Measurements from ENCODE around the gene LRPAP1.
A peak's percentile ranks its signal among the peaks of the same experiment; 100 is the strongest.

Gene LRPAP1

DNA sequence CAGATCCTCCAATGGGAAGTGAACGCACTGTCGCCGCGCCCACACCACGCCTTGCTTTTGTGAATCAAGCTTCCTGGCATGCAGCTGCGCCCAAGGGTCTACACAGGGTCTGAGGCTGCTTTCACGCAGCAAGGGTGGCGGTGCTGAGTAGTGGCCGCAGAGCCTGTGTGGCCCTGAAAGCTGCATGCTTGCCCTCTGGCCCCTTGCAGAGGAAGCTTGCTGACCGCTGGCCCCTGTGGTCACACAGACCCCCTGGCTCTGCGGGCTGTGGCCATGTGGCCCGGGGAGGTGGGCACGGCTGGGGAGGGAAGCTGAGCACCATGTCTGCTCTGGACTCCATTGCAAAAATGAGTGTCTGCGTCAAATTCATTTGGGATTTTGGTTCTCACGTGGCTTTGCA is 60.3 kb downstream of the LRPAP1 start:
- no peaks in the 10 kb centered on the region for H3K36me3 Mint-ChIP-seq
- ATAC-seq (replicated peaks) (no peak), DNase-seq (no peak)
- H3K4me1 Mint-ChIP-seq: no peaks in the 10 kb centered on the region
- H3K9me3 Mint-ChIP-seq: no peaks in the 10 kb centered on the region
- peaks cover 8 to 22% of the 10 kb centered on the region in 2 donors for H3K27me3 Mint-ChIP-seq
- H3K27ac Mint-ChIP-seq: no peak overlapping the region
- H3K4me3 Mint-ChIP-seq: no peak overlapping the region

DNA sequence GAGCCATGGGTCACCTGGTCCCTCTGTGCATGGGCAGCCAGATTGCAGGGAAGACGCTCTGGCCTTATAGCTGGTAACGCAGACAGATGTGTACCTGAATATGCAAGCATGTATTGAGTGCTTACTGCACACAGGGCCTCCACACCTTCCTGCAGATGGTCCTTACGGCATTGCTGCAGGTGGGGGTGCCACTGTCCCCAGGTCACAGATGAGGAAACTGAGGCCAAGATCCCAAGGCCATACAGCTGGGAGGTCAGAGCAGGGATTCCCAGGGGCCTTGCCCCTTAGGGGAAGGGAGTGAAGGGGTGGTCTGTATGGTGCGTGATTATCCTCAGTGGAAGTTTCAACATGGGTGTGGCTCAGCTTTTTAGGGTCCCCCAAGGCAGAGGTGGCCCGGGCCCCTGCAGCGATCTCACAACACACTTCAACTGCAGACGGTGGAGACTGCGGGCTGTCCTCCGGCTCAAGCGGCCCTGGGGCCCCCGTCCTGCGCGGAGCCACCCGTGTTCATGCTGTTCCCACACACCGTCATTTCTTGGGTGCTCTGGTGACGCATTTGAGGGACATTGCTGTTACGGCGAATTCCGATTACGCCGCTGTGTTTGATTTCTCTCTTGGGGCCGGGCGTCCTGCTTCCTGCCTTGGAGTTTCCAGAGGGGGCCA is 61.0 kb downstream of the LRPAP1 start:
- Mint-ChIP-seq H3K27me3 (peaks cover 1 to 16% of the 10 kb centered on the region in 2 donors), H3K36me3 (no peaks in the 10 kb centered on the region), H3K4me3 (no peak overlapping the region), H3K27ac (no peak overlapping the region), H3K9me3 (no peaks in the 10 kb centered on the region), H3K4me1 (no peaks in the 10 kb centered on the region)
- ATAC-seq (replicated peaks) (no peak), DNase-seq (no peak)

DNA sequence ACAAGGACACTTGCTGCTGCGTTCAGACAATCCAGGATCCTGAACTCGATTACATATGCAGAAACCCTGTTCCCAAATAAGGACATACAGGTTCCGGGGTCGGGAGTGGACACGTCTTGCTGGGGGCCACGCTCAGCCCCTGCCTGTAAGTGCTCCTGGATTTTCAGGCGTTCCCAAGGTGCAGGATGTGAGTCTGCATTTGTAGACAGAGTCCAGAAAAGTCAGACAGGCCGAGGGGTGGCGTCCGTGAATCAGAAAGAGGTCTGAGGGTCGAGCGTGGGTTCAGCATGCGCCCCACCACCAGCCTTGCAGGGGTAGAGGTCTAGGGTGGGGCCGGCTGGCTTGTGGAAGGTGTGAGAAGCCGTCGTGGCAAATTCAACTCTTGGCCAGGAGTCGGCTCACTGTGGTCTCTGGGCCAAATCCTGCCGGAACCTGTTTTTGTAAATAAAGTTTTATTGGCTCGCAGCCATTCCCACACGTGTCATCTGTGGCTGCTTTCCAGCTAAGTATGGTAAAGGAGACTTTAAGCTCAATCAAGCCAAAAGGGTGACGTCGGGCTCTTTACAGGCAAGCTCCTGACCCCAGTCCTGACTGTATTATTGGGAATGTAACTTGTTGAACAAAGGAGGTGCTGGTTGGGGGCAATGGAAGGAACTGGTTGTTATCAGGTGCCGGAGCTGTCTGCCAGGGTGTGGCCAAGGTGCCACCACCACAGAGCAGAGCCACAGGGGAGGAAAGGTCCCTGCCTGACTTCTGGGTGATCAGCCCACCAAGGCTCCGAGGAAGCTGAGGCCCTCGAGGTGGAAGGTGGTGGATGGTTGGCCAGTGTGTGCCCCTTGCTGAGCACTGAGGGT is 61.8 kb downstream of the LRPAP1 start:
- ATAC-seq (replicated peaks): no peak
- H3K27ac Mint-ChIP-seq: no peak overlapping the region
- H3K27me3 Mint-ChIP-seq: peaks cover 3 to 19% of the 10 kb centered on the region in 2 donors
- no peaks in the 10 kb centered on the region for H3K36me3 Mint-ChIP-seq
- DNase-seq: no peak
- H3K4me1 Mint-ChIP-seq: no peaks in the 10 kb centered on the region
- H3K4me3 Mint-ChIP-seq: no peak overlapping the region
- H3K9me3 Mint-ChIP-seq: no peaks in the 10 kb centered on the region

DNA sequence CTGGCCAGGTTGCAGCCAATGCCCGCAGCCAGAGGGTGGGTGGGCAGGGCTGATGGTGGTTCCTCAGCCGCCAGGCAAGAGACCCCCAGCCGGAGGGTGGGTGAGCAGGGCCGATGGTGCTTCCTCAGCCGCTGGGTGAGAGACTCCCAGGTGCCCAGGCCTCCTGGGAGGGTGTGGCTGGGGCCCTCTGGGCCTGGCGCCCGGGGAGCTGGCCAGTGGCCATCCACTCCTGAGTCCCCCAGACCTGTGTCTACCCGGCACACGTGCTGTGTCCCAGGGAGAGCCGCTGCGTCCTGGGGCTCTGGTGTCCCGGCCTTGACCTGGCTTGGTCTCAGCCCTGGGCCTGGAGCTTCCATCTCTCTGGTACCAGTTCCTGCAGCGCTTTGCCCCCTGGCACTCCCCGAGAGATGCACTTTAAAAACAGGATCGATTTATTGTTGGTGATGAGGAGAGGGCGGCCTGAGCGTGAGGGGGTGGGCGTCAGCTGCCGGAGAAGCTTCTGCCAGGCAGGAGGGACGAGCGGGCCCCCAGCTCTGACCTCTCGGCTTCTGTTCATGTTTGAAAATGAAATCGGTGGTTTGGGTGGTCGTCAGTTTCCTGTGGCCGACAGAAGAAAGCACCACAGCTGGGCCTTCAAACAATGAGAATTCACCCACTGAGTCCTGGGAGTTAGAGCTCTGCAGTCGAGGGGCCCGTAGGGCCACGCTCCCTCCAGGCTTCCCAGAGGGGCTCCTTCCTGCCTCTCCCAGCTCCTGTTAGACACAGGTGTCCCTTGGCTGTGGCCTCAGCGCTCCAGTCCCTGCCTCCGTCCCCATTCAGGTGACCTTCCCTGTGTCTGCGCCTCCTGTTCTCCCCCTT is 62.6 kb downstream of the LRPAP1 start:
- no peak for ATAC-seq (replicated peaks)
- Mint-ChIP-seq H3K36me3 (no peaks in the 10 kb centered on the region), H3K27me3 (peaks cover 12 to 21% of the 10 kb centered on the region in 2 donors), H3K9me3 (no peaks in the 10 kb centered on the region), H3K4me1 (no peaks in the 10 kb centered on the region), H3K27ac (no peak overlapping the region), H3K4me3 (no peak overlapping the region)
- DNase-seq: no peak

DNA sequence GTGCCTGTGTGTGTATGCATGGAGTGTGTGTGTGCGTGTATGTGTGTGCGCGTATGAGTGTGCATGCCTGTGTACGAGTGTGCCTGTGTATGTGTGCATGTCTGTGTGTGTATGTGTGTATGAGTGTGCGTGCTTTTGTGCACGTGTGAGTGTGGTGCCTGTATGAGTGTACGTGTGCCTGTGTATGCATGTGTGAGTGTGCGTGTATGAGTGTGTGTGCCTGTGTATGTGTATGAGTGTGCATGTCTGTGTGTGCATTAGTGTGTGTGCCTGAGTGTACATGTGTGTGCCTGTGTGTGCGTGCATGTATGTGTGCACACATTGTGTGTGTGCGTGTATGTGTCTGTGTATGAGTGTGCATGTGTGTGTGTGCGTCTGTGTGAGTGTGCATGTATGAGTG is 63.4 kb downstream of the LRPAP1 start:
- H3K4me1 Mint-ChIP-seq: no peaks in the 10 kb centered on the region
- no peaks in the 10 kb centered on the region for H3K9me3 Mint-ChIP-seq
- H3K4me3 Mint-ChIP-seq: no peak overlapping the region
- ATAC-seq (replicated peaks) (no peak), DNase-seq (no peak)
- no peak overlapping the region for H3K27ac Mint-ChIP-seq
- H3K27me3 Mint-ChIP-seq: peaks cover 15 to 27% of the 10 kb centered on the region in 2 donors
- no peaks in the 10 kb centered on the region for H3K36me3 Mint-ChIP-seq

DNA sequence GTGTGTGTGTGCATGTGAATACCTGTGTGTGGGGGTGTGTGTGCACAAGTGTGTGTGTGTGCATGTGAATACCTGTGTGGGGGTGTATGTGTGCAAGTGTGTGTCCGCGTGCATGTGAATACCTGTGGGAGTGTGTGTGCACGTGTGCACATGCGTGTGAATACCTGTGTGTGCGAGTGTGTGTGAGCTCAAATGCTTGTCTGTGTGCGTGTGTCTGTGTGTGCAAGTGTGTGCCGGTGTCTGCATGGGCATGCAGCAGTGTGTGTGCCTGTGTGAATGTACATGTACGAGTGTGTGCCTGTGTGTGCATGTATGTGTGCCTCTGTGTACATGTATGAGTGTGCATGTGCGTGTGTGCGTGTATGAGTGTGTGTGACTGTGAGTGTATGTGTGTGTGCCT is 64.1 kb downstream of the LRPAP1 start:
- no peak overlapping the region for H3K27ac Mint-ChIP-seq
- H3K27me3 Mint-ChIP-seq: peaks cover 15 to 27% of the 10 kb centered on the region in 2 donors
- no peak for ATAC-seq (replicated peaks)
- DNase-seq: no peak
- H3K4me3 Mint-ChIP-seq: no peak overlapping the region
- H3K36me3 Mint-ChIP-seq: no peaks in the 10 kb centered on the region
- H3K9me3 Mint-ChIP-seq: no peaks in the 10 kb centered on the region
- H3K4me1 Mint-ChIP-seq: no peaks in the 10 kb centered on the region

DNA sequence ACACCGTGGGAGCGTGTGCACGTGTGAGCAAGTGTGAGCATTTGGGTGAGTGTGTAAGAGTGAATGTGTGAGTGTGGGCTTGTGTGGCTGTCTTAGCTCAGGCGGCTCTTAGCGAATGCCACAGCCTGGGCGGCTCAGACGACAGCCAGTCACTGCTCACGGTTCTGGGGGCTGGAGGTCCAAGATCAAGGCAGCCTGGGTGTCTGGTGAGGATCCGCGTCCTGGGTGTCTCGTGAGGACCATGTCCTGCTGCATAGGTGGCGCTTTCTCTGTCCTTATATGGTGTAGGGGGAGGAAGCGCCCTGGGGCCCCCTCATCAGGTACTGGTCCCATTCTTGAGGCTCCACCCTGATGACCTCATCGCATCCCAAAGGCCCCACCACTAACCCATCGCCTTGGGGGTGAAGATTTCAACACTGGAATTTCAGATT is 64.6 kb downstream of the LRPAP1 start:
- Mint-ChIP-seq H3K27ac (no peak overlapping the region), H3K4me1 (peaks cover 2 to 3% of the 10 kb centered on the region in 2 donors), H3K36me3 (no peaks in the 10 kb centered on the region), H3K9me3 (no peaks in the 10 kb centered on the region), H3K4me3 (no peak overlapping the region), H3K27me3 (peaks cover 18 to 29% of the 10 kb centered on the region in 2 donors)
- DNase-seq (no peak), ATAC-seq (replicated peaks) (no peak)

DNA sequence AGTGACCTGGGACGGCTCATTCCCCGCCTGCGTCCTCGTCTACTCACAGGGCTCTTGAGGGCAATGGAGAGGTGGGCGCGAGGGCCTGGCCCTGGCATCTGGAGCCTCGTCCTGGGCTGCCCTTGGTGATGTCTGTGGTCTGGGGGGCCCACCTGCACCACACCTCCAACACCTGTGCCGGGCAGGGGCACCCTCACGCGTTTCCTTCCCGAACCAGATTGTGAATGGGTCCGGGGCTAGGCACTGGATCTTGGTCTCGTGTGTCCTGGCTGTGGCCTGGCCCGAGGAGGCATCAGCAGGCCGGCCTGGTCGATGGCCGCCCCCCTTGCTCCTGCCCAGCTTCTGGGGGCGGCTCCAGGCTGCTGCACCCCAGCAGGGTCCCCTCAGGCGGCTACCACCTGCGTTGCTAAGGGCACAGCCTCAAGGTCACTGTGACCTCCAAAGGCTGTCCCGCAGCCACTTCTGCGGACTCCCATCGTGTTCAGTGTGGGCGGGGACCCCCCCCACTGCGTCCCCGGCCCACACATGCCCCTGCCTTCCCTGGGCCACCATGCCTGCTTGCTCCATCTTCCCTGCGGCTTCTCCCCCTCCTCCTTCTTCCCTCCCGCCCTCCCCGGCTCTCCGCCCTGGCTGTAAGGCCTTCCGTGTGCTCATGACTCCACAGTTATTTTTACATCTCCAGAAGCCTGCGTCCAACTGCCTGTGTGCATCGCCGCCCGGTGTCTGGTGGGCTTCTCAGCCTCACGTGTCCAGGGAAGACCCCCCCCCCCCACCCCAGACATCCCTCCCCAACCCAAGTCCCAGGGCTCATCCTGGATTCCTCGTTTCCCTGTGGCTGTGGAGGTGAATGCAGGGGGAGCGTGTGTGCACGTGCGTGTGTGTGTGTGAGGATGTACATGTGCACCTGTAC is 65.3 kb downstream of the LRPAP1 start:
- Mint-ChIP-seq H3K4me3 (no peak overlapping the region), H3K9me3 (no peaks in the 10 kb centered on the region), H3K4me1 (peaks cover 2 to 9% of the 10 kb centered on the region in 2 donors), H3K36me3 (no peaks in the 10 kb centered on the region), H3K27ac (no peak overlapping the region), H3K27me3 (peaks cover 24 to 36% of the 10 kb centered on the region in 2 donors)
- ATAC-seq (replicated peaks) (no peak), DNase-seq (no peak)

DNA sequence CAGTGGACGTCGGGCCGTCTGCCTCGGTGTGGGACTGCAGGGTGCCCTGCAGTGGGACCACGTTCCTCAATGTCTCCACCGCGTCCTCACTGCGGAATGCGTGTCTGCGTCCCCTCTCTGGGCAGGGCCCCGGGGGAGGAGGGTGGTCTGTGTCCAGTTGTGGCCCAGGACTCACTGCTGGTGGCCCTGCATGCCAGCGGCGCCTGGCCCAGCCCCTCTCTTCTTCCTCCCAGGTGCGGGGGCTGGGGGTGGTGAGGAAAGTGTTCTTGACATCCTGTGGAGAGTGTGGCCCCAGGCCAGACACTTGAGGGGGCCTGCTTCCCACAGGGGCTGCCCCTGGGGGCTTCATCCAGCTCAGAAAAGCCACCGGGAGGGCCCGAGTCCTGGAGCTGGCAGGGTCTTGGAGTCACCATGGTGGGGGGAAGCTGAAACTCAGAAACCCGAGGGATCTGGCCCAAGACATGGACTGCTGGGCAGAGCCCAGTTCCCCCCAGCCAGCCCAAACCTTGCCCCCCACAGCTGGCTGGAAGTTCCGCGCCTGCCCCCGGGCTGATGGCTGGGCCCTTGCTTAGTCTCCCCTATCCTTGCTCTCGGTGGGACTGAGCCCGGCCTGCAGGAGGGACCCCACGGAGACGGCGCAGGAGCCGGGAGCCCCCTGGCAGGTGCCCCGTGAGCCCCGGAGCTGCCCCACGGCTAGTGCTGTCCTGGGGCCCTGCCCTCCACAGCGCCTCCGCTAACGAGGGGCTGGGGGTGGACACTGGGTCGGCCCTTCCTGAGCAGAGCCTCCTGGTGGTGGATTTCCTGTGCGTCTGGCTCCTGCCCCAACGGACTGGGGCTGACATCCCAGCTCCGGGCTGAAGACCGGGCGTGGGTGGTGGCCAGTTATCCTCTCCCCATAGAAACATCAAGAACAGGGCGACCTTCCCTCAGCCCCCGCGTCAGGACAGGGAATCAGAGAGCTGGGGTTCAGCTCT is 66.2 kb downstream of the LRPAP1 start:
- H3K27me3 Mint-ChIP-seq: peaks cover 26 to 45% of the 10 kb centered on the region in 2 donors

DNA sequence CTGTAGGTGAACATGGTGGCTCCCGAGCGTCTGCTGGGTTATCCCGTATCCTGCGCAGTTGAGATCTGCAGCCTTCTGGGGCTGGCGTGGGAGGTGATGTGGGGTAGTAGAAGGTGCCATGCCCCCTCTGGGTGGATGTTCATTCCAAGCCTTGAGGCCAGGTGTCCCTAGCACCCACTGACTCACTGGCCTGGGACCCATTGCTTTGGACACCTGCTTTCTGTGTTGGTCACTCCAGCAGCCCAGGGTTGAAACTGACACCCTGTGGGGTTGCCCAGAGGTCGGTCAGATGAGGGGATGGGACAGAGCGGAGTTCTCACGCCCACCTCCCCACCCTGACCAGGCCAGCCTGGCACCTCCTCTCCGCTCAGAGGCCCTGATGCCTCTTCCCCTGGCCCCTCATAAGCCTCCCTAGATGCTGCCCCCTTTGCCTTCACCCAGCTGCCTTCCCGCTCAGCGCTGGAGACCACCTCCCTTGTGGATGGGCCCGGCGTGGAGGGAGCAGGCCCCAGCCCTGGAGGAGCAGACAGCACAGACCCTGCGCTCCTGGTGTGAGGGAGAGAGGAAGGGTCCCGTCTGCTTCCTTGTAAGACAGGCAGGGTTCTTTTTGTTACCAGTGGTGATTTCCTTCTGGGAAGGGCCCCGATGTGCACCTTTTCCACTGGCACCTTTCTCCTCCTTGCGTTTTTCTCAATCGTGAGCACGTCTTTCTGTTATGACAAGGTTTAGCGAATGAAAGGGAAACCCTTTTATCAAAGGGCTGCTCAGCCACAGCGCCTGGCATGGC is 67.1 kb downstream of the LRPAP1 start:
- peak overlapping the region in 1 of 2 donors; percentile 12 for H3K4me3 Mint-ChIP-seq
- ATAC-seq (replicated peaks) (no peak), DNase-seq (no peak)
- no peak overlapping the region for H3K27ac Mint-ChIP-seq
- peaks cover 1% of the 10 kb centered on the region in 2 donors for H3K36me3 Mint-ChIP-seq
- H3K27me3 Mint-ChIP-seq: peaks cover 30 to 54% of the 10 kb centered on the region in 2 donors
- H3K9me3 Mint-ChIP-seq: peaks cover 3 to 4% of the 10 kb centered on the region in 2 donors
- peaks cover 2 to 12% of the 10 kb centered on the region in 2 donors for H3K4me1 Mint-ChIP-seq

More for the DNA sequence above, 66.2 kb downstream of the LRPAP1 start:
- Mint-ChIP-seq H3K36me3 (no peaks in the 10 kb centered on the region), H3K9me3 (no peaks in the 10 kb centered on the region), H3K27ac (no peak overlapping the region), H3K4me1 (peaks cover 2 to 12% of the 10 kb centered on the region in 2 donors), H3K4me3 (no peak overlapping the region)
- ATAC-seq (replicated peaks) (no peak), DNase-seq (no peak)

DNA sequence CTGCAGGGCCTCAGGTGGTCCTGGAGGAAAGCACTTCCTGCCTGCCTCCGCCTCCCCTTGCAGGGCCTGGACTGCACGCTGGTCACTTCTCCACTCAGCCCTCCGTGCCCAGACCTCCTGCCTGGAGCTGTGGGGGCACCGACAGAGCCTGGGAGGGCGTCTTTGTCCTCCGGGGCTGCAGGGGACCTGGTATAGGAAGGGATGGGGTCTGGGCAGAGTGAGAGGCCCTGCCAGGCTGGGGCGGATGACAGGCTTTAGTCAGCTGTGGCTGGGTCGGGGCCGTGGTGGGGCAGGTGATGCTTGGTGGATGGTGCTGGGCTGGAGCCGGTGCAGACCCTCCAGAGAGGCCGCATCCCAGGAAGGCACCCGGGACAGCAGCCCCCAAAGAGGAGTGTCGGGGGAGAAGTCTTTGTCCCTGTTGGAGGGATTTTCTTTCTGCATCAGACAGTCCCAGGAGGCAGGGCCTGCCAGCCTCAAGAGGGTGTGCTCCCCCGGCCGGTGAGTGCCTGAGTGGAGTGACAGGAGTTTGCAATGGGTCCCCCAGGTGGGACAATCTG is 67.8 kb downstream of the LRPAP1 start:
- ATAC-seq (replicated peaks): no peak
- no peak overlapping the region for H3K4me3 Mint-ChIP-seq
- H3K4me1 Mint-ChIP-seq: peaks cover 2 to 12% of the 10 kb centered on the region in 2 donors

More for the DNA sequence above, 67.8 kb downstream of the LRPAP1 start:
- Mint-ChIP-seq H3K27ac (no peak overlapping the region), H3K27me3 (peaks cover 33 to 60% of the 10 kb centered on the region in 2 donors), H3K9me3 (peaks cover 4 to 8% of the 10 kb centered on the region in 2 donors), H3K36me3 (peaks cover 3% of the 10 kb centered on the region in 2 donors)
- DNase-seq: no peak
